Ramos (cell line): ENCODE data around the gene TH.
"Not testable (repeated sequence)": the region's sequence is repeated elsewhere in the genome, so short reads cannot be mapped to it uniquely, and the experiment has no call there.

Experiments used
- in situ Hi-C: fragments of 300-500 bp; cut with MboI; formaldehyde crosslinking; loops from one replicate; pipeline ENCODE4 v1.14.3; 2022; ENCODE audit warnings: low sequenced_read_pairs; ENCODE audit not compliant: unreplicated experiment

TH gene

GRCh38 chr11:2182075-2182474 is 10.5 kb upstream of the TH start:
- in situ Hi-C loops, result no loop called here

- in situ Hi-C loops, result no loop called here
Measured at GRCh38 chr11:2180789-2181370, 9.3 kb upstream of the TH start.

GRCh38 chr11:2180347-2180746 is 8.7 kb upstream of the TH start:
- in situ Hi-C loops, result no loop called here

- in situ Hi-C loops, result no loop called here
Measured at GRCh38 chr11:2179516-2179915, 7.9 kb upstream of the TH start.

GRCh38 chr11:2178906-2179494 is 7.4 kb upstream of the TH start:
- in situ Hi-C loops, result no loop called here

DNA sequence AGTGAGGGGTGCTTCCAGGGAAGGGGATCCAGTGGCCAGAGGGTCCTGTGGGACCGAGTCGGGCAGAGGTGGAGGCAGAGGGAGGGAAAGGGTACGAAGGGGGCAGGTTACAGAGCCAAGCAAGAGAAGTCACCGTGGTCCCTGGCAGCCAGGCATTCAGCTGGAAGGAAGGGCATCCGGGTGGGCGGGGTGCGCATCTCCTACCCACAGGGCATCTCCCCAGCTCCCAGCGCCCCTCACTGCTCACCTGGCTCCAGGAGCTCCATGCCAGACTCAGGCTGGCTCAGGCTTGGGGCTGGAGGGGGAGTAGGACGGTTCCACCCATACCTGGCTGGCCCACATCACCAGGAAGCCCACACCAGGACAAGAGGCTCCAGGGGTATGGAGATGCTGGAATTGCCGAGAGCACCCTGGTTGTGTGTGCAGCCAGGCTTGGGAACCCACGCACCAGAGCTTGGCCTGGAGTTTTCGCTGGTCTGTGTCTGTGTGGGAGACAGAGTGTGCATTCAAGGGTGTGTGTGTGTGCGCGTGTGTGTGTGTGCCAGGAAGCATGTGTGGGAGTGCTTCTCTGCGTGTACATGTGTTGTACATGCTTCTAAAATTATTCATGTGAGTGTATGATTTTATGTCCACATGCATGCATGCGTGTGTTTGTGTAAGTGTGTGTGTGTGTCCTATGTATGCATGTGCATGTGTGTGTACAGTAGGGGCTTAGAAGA is 6.6 kb upstream of the TH start:
- in situ Hi-C loops, result not testable (repeated sequence)

DNA sequence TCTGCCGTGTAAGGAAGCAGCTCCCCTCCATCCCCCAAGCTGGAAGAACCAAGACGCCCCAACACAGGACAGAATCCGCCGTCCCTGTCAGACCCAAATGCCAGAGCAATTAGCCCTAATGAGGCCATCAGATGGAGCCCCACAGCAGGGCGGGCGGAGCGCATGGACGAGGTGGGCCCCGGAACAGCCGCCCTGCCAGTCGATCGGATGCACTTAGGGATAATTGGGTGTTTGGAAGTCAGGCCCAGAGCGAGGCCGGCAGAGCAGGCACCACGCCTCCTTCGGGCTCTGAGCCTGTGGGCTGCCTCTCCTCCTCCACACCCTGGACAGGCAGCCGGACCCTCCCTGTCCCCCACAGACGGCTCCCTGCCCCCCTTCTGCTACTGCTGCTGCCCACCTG is 5.5 kb upstream of the TH start:
- in situ Hi-C loops, result no loop called here

DNA sequence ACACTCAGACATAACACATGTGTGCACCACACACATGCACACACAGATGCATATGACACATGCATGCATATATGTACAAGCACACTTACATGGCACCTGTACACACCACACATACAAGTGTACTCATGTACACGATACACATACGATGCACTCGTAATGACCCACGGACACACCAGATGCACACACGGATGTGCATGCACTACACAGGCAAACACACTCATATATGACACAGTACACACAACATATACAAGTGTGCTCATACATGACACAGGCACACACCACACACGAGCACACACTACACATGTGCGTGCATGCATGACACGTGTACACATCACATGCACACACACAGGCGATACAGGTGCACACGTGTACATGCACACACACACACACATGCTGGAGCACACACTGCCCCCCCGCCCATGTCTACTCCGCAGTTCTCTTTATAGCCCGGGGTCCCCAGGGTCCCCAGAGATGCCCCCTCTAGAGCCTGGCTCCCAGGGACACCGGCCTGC is 4.8 kb upstream of the TH start:
- in situ Hi-C loops, result no loop called here

DNA sequence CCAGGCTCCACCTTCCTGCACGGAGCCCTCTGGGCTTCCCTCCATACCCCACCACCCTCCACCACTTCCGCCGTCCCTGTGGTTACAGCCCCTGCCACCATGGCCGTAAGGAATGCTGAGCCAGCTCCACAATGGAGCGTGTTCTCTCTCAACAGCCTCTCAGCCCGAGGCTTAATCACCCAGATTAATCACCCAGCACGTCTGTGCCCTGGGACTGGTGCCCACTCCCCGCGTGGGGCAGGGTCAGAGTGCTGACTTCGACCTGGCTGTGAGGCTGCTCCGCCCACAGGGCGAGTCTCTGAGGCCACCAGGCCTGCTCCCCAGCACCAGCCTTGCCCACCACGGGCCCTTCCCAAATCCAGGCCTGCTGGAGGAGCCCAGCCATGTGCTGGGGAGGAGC is 4.0 kb upstream of the TH start:
- in situ Hi-C loops, result no loop called here

- in situ Hi-C loops, result no loop called here
Measured at GRCh38 chr11:2174361-2174760, 2.7 kb upstream of the TH start.

- in situ Hi-C loops, result no loop called here
Measured at GRCh38 chr11:2173761-2174160, 2.1 kb upstream of the TH start.

DNA sequence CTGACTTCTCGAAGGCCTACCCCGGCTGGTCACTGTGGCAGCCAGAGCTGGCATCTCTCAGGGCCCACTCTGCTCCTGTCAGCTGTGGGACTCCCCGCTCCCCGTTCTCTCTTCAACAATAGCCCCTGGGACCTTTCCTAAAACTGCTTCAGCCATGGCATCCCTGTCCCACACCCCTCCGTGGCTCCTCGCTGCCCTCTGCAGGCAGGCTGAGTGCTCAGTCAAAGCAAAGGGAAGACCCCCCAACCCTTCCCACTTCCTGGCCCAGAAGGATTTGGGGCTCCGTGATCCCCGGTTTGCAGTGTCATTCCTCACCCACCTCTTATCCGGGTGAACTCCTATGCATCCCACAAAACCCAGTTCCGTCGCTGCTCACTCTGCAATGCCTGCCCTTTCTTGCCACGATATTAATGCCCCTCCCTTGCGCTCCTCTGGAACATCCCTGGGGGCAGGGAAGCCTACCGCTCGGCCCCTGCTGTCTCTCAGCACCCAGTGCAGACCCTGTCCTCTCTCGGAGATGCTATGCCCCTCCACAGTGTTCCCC is 1.6 kb upstream of the TH start:
- in situ Hi-C loops, result no loop called here

DNA sequence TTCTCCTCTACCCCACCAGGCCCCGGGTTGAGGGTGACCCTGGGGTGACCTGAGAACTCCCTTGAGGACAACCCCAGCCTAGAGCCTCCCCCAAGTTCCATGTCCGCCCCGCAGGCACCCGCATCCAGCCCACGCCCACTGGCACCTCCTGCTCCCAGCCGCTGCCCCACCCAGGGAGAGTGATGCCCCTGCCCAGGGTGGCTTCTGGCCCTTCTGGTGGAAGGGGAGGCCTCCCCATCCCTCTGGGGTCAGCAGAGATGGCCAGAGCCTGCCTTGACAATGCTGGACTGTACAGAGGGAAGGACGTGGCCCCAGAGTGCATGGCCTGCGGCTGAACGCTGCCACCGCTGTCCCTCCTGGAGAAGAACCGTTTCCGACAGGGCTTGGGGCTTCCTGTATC is 1.1 kb upstream of the TH start:
- in situ Hi-C loops, result no loop called here

GRCh38 chr11:2169626-2170570 is 1.7 kb downstream of the TH start:
- in situ Hi-C loops, result no loop called here

GRCh38 chr11:2169005-2169378 is 2.6 kb downstream of the TH start:
- in situ Hi-C loops, result no loop called here

DNA sequence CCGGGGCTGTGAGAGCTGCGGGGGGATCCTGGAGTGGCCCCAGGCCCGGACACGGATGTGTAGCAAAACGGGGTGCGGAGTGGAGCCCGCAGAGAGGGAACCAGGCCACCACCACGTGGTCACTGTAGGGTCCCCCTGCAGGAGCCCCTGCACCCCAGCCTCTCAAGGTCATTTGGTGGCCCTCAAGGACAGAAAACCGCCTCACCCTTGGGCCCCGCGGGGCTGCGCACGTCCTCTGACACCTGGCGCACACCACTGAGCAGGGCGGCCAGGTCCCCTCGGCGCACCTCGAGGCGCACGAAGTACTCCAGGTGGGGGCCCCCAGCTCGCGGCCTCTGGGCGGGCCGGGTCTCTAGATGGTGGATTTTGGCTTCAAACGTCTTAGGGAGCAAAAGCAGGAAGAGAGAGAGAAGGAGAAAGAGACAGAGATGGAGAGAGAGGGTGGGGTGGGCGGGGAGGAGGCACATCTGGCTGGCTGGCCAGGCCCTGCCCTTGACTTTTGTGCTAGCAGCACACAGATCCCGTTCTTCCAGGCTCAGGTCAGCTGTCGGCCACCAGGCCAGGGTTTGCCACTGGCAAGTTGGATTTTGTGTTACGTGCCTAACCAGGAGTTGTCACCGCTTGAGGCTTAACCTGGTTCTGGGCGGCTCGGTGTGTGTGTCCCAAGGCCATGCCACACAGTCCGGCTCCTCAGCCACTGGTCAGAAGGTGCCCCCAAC is 3.2 kb downstream of the TH start:
- in situ Hi-C loops, result no loop called here

GRCh38 chr11:2167141-2168045 is 4.2 kb downstream of the TH start:
- in situ Hi-C loops, result no loop called here

DNA sequence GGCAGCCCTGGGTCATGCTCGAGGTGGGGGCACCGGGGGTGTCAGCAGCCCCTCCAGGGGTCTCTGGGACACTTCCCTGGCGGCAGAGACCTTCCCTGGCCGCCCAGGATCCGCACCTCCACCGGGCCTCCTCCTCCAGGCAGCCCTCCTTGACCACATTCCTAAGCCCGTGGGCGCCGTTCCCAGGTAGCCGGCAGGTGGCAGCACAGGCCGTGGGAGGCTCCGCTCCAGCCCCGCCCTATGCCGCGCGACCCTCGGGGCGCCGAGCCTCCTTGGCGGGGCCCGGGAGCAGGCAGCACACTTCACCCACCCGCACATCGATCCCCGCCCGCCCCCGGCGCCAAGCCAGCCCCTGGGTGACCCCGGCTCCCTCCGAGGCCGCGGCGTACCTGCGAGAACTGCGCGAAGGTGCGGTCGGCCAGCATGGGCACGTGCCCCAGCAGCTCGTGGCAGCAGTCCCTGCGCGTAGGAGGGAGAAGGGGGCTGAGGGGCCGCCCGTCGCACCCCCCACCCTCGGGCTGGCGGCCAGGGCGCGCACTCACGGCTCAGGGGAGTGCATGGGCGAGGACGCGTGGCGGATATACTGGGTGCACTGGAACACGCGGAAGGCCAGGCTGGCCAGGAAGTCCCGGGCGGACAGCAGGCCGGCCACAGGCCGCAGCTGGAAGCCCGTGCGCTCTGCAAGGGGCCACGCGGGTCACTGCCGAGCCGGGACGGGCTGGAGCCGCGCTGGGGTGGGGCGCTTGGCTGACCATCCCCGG is 5.3 kb downstream of the TH start:
- in situ Hi-C loops, result no loop called here
